Stimulated activated CD4-positive, alpha-beta T cell treated with anti-CD3 and anti-CD28 coated beads, Interleukin-15, amount 100 ng/mL, for 24 hours (primary cell): Measurements from ENCODE around the gene LSG1.

Experiments
- DNase-seq: peaks from one replicate; pipeline ENCODE4 v3.0.0-alpha.2; 2020

Gene LSG1

GRCh38 chr3:194671900-194672808, at the start of gene LSG1:
Gene LSG1, minus strand, starts transcription at chr3:194672191. Its CDS starts 29 bp downstream, at chr3:194672162.
- DNase-seq = peak; percentile 93

- DNase-seq = no peak
Observed at GRCh38 chr3:194720048-194720447, 48.1 kb upstream of the LSG1 start.

GRCh38 chr3:194718079-194718478, 46.1 kb upstream of the LSG1 start:
- DNase-seq = no peak

GRCh38 chr3:194715022-194715800, 43.2 kb upstream of the LSG1 start:
- no peak for DNase-seq

GRCh38 chr3:194714564-194714963, 42.6 kb upstream of the LSG1 start:
- no peak for DNase-seq

GRCh38 chr3:194714137-194714455, 42.1 kb upstream of the LSG1 start:
- no peak for DNase-seq

GRCh38 chr3:194713299-194714136, 41.5 kb upstream of the LSG1 start:
- DNase-seq = no peak

- no peak for DNase-seq
Observed at GRCh38 chr3:194711913-194712312, 39.9 kb upstream of the LSG1 start.

- no peak for DNase-seq
Observed at GRCh38 chr3:194711286-194711685, 39.3 kb upstream of the LSG1 start.

GRCh38 chr3:194707147-194707540, 35.2 kb upstream of the LSG1 start:
- no peak for DNase-seq

- no peak for DNase-seq
Observed at GRCh38 chr3:194705761-194706160, 33.8 kb upstream of the LSG1 start.

- no peak for DNase-seq
Observed at GRCh38 chr3:194705227-194705626, 33.2 kb upstream of the LSG1 start.

GRCh38 chr3:194702545-194702944, 30.6 kb upstream of the LSG1 start:
- no peak for DNase-seq

GRCh38 chr3:194696702-194697101, 24.7 kb upstream of the LSG1 start:
- no peak for DNase-seq

- DNase-seq = no peak
Observed at GRCh38 chr3:194691481-194692283, 19.7 kb upstream of the LSG1 start.

GRCh38 chr3:194690501-194691372, 18.7 kb upstream of the LSG1 start:
- no peak for DNase-seq

GRCh38 chr3:194689493-194689944, 17.5 kb upstream of the LSG1 start:
- DNase-seq = peak; percentile 26

GRCh38 chr3:194688946-194689345, 17.0 kb upstream of the LSG1 start:
- no peak for DNase-seq

- DNase-seq = peak; percentile 33
Observed at GRCh38 chr3:194688200-194688740, 16.3 kb upstream of the LSG1 start.

- DNase-seq = peak; percentile 90
Observed at GRCh38 chr3:194687638-194688199, 15.7 kb upstream of the LSG1 start.
